GM12865 (cell line): ENCODE results near the gene TAF7.
"Not testable (repeated sequence)": the region's sequence is repeated elsewhere in the genome, so short reads cannot be mapped to it uniquely, and the experiment has no call there.

Source experiments
- DNase-seq: peaks from one replicate; pipeline ENCODE4 v3.0.0; 2010; ENCODE audit warnings: low read depth
- H3K4me3 ChIP-seq: 2 replicates; pipeline ENCODE4 v1.5.1; 2011; ENCODE audit warnings: mild to moderate bottlenecking, low read depth, low read length, control low read depth
- TF ChIP-seq, protein P1 (sequence below): IDR thresholded peaks from 2 replicates; pipeline ENCODE4 v1.5.1; 2011; ENCODE audit warnings: low read length, control low read depth, low read depth, inconsistent platforms; ENCODE audit not compliant: insufficient read depth; ENCODE audit errors: missing control alignments

The TAF7 gene

GRCh38 chr5:141356950-141357349 is 36.4 kb upstream of the TAF7 start:
- TF ChIP-seq, protein P1, sequence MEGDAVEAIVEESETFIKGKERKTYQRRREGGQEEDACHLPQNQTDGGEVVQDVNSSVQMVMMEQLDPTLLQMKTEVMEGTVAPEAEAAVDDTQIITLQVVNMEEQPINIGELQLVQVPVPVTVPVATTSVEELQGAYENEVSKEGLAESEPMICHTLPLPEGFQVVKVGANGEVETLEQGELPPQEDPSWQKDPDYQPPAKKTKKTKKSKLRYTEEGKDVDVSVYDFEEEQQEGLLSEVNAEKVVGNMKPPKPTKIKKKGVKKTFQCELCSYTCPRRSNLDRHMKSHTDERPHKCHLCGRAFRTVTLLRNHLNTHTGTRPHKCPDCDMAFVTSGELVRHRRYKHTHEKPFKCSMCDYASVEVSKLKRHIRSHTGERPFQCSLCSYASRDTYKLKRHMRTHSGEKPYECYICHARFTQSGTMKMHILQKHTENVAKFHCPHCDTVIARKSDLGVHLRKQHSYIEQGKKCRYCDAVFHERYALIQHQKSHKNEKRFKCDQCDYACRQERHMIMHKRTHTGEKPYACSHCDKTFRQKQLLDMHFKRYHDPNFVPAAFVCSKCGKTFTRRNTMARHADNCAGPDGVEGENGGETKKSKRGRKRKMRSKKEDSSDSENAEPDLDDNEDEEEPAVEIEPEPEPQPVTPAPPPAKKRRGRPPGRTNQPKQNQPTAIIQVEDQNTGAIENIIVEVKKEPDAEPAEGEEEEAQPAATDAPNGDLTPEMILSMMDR, result no peak
- H3K4me3 ChIP-seq, result no peak overlapping the region
- no peak for DNase-seq

DNA sequence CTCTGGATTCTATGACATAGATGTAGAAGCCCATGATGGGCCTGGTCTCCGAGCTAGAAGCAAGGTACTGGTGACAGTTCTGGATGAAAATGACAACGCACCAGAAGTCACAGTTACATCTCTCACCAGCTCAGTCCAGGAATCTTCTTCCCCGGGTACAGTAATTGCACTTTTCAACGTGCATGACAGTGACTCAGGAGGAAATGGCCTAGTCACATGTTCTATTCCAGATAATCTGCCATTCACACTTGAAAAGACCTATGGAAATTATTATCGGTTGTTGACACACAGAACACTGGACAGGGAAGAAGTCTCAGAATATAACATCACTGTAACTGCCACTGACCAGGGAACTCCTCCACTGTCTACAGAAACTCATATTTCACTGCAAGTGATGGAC is 35.5 kb upstream of the TAF7 start:
- H3K4me3 ChIP-seq, result no peak overlapping the region
- no peak for DNase-seq
- TF ChIP-seq, protein P1, result no peak

DNA sequence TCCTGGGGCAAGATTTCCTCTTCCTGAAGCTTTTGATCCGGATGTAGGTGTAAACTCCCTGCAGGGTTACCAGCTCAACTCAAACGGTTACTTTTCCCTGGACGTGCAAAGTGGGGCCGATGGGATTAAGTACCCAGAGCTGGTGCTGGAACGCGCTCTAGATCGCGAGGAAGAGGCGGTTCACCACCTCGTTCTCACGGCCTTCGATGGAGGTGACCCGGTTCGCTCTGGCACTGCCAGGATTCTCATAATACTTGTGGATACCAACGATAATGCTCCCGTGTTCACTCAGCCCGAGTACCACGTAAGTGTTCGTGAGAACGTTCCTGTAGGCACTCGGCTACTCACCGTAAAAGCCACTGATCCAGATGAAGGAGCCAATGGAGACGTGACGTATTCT is 35.1 kb upstream of the TAF7 start:
- TF ChIP-seq, protein P1, result no peak
- H3K4me3 ChIP-seq, result no peak overlapping the region
- DNase-seq, result no peak

DNA sequence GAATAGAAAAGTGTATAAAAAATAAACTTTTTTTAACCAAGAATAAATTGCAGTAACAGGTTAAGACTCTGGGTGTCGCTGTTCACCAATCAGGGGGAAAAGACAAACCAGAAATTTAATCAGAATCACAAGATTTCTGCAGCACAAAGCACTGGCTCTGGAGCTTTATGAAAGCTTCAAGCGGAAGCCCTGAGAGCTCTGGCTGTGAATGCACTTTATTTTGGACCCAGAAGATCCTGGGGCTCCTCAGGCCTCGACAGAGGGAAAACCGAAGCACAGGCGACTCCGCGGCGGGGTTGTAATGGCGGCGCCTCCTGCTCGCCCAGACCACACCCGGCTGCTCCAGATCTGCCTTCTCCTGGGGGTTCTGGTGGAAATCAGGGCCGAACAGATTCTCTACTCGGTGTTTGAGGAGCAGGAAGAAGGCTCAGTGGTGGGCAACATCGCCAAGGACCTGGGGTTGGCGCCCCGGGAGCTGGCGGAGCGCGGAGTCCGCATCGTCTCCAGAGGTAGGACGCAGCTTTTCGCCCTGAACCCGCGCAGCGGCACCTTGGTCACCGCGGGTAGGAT is 34.4 kb upstream of the TAF7 start, which contains the start of gene PCDHGA4:
PCDHGA4 (plus strand) TSS at position 122 of the 570 bp plus-strand sequence; CDS start at position 209, 87 bp downstream.
- TF ChIP-seq, protein P1, result peak; percentile 16
- no peak within 1 kb of the TSS for H3K4me3 ChIP-seq
- DNase-seq, result no peak

DNA sequence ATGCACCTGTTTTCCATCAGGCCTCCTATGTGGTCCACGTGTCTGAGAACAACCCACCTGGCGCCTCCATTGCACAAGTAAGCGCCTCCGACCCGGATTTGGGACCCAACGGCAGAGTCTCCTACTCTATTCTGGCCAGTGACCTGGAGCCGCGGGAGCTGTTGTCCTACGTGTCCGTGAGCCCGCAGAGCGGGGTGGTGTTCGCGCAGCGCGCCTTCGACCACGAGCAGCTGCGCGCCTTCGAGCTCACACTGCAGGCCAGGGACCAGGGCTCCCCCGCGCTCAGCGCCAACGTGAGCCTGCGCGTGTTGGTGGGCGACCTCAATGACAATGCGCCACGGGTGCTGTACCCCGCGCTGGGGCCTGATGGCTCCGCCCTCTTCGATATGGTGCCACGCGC is 31.0 kb upstream of the TAF7 start:
- TF ChIP-seq, protein P1, result no peak
- no peak for DNase-seq
- no peak overlapping the region for H3K4me3 ChIP-seq

DNA sequence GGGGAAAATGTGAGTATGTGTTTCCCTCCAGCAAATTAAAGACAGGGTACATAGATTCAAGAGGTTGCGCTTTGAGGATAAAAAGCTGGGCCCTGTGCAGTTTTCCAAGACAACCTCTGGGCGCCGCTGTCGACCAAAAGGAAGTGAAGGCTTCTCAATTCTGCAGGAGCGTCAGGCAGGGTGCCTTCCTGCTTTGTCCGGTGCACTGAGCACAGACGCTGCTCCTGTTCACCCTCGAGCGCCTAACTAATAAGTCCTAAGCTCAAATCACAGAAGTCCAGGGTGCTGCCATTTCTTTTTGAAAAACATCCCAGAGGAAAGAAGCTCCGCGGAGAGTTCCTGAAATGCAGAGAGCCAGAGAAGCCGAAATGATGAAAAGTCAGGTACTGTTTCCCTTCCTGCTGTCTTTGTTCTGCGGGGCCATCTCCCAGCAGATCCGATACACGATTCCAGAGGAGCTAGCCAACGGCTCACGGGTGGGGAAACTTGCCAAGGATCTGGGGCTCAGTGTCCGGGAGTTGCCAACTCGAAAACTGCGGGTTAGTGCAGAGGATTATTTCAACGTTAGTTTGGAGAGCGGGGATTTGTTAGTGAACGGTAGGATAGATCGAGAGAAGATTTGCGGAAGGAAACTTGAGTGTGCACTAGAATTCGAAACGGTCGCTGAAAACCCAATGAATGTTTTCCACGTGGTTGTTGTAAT is 29.5 kb upstream of the TAF7 start, which contains the start of gene PCDHGB1:
PCDHGB1 (plus strand) TSS at position 183 of the 703 bp plus-strand sequence; CDS start at position 345, 162 bp downstream.
- TF ChIP-seq, protein P1, result peak; percentile 55
- H3K4me3 ChIP-seq, result peak within 1 kb of the TSS; percentile 21
- peak; percentile 73 for DNase-seq

GRCh38 chr5:141346017-141346416 is 25.4 kb upstream of the TAF7 start:
- not testable (repeated sequence) for H3K4me3 ChIP-seq, DNase-seq
